HG02759 (cell line): ENCODE measurements around the gene DUS1L.

Experiments
- ATAC-seq: cut with Tn5 transposase; IDR thresholded peaks from one replicate; pipeline ENCODE4 v1.9.1; 2021; ENCODE audit warnings: mild to moderate bottlenecking, moderate library complexity; ENCODE audit not compliant: unreplicated experiment

Gene DUS1L

DNA sequence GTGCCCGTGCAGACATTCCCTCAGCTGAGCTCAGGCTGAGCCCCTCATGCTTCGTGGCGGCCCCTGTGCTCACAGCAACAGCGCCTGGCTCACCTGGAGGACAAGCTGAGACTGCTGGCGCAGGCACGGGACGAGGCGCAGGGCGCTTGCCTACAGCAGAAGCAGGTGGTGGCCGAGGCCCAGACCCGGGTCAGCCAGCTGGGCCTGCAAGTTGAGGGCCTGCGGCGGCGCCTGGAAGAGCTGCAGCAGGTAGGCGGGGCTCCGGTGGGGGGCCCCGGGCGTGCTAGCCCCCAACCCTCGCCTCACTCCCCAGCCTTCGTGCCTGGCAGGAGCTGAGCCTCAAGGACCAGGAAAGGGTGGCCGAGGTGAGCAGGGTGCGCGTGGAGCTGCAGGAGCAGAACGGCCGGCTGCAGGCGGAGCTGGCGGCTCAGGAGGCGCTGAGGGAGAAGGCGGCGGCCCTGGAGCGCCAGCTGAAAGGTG, 35.6 kb downstream of the DUS1L start:
- ATAC-seq, result no peak

DNA sequence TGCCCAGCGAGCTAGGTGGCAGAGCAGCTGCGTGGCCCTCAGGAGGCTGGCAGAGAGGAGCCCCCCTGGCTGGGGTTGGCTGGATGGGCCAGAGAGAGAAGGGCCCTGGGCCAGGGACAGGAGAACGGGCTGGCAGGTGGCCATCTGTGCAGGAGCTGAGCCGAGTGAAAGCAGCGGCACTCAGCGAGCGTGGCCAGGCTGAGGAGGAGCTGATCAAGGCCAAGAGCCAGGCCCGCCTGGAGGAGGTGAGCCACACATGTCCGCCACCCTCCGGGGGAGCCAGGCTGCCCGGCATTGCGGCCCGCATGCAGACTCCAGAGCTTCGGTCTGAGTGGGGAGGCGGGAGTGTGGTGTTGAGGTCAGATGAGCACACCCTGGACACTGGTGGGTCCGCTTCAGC, 36.2 kb downstream of the DUS1L start:
- ATAC-seq, result no peak

DNA sequence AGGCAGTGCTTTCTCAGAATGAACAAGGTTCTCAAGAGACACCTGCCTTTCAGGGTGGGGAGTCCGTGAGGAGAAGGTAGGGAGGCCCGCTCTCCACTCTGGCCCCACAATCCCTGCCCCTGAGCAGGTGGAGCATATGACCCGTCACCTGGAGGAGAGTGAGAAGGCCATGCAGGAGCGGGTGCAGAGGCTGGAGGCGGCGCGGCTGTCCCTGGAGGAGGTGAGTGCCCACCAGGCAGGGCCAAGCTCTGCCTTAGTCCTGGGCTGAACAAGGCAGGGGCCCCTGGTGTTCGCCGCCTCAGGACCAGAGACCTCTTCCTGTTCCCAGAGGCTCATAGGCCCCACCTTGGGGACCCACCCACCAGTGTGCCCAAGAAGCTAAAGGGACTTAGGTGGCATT, 36.6 kb downstream of the DUS1L start:
- ATAC-seq, result no peak

DNA sequence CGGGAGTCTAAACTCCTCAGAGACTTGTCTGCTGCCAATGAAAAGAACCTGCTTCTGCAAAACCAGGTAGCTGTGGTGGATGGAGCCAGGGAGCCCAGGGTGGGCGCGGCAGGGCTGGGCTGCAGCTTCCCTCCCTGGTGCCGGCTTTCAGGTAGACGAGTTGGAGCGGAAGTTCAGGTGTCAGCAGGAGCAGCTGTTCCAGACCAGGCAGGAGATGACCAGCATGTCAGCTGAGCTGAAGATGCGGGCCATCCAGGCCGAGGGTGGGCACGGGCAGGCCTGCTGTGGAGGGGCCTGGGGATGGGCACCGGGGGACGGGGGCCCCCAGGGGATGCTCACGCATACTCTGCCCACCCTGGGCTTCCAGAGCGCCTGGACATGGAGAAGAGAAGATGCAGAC, 37.4 kb downstream of the DUS1L start:
- no peak for ATAC-seq

DNA sequence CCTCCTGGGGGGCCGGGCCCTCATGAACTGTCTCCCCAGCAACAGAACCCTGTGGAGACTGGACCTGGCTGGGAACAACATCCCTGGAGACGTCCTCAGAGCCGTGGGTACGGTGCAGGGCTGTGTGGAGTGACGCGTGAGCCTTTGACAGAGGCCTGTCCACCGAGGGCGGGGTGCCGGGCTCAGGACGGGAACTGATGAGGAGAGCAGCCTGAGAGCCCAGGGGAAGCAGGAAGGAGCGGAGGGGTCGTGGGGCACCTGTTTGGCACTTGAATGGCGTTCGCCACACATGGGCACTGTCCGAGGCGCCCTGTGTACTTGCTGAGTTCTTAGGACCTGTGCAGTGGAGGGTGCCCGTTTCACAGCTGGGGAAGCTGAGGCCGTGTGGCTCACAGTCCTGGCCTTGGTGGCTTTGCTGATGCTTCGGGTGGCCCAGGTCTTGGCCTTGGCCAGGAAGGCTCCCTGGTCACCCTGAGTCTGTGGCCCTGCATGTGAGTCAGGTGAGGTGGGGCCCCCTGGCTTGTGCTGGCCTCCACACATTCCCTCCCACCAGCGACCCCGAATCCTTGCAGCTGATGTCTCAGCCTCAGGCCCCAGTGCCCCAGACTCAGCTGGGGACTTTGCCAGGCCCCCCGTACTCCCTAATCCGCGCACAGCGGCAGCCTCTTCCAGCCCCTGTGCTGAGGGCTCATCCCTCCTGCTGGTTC, 40.0 kb downstream of the DUS1L start:
- ATAC-seq, result no peak

DNA sequence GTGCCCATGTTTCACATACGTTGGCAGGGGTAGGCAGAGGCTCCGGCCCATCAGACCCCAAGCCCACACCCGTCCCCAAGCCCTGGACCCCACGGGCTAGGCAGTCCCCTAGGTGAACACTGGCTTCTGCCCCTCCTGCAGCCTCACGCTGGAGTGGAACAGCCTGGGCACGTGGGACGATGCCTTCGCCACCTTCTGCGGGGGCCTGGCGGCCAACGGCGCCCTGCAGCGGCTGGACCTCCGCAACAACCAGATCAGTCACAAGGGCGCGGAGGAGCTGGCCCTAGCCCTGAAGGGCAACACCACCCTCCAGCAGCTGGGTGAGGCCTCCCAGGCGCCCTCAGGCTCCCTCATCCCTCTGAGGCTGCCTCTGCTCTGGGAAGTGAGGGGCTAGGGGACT, 40.7 kb downstream of the DUS1L start:
- ATAC-seq, result no peak

DNA sequence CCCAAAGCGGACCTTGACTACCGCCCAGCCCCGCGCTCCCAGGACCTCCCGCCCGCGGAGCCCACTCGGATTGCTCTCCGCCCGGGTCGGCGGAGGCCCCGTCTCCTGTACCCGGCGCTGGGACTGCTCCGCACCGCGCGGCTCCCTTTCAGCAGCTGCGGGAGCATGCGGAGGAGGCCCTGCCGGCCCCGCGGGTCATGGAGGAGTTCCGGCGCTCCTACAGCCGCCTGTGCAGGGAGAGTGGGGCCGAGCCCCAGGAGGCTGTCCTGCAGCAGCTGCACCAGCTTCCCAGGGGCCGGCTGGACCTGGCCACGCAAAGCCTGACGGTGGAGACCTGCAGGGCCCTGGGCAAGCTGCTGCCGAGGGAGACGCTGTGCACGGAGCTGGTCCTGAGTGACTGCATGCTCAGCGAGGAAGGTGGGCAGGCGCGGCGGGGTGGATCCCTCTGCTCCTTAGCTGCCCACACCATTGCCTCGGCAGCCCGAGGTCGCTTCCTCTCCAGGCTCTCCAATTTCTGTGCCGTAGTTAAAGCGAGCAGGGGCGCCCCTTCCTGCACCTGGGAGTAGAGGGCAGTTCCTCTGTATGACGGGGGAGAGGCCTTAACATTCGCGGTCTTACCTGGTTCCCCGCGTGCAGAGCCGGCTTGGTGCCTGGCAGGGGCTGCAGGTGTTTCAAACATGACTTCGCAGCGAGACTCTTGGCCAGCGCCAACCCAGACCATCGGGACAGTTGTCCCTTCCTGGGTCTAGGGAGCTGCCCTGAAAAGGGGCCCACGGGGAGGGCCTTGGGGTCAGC, 42.0 kb downstream of the DUS1L start:
- peak; percentile 13 for ATAC-seq

DNA sequence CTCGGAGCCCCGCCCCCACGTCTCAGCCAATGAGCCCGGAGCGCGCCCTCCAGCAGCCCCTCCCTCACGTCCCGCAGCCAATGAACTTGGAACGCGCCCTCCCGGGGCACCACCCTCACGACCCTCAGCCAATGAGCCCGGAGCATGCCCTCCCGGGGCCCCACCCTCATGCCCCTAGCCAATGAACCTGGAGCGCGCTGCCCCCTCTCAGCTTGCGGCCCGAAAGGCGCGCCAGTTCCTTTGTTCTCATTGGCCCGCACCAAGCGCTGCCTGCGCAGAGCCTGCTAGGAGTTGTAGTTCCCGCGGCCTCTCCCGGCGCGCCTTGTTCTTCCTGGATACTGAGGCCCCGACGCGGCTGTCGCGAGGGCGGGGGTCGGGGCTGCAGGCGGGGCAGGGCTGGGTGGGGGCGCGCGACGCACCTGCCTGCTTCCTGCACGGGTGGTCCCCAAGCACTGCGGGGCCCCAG, 42.6 kb downstream of the DUS1L start, which contains the start of gene LRRC45:
TSS of gene LRRC45 (plus strand) at position 325 of the 466 bp plus-strand sequence. CDS start 339 bp downstream, outside the sequence.
- peak; percentile 85 for ATAC-seq

DNA sequence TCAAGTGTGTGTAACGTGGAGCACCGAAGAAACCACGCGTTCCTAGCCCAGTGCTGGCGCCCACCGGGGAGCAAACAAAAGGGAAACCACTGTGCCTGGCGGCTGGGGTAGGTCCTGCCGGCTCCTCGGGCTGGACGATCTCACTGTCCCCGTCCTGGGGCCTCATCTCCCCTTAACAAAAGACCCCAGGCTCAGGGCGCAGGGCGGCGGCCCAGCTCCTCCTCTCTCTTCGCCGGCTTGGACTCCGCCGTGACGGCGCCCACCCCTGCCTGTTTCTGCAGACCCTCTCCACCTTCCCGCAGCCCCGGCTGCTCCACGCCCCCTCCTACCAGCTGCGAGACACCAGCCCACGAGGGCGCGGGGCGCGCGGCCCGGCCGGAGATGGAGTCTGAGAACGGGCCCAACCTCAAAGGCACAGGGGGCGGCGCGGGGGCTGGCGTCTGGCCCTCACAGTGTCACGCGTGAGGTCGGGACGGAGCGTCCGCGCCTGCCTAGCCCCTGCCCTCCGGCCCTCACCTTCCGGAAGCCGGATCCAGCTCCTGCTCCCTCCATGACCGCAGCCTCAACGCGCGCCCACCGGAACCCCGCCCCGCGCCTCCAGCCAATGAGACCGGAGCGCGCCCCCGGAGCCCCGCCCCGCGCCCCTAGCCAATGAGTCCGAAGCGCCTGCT, 43.2 kb downstream of the DUS1L start, which contains the start of gene CENPX:
TSS of gene CENPX (minus strand) at position 569 of the 671 bp plus-strand sequence. CDS start at position 552, 17 bp downstream.
- ATAC-seq, result peak; percentile 20

DNA sequence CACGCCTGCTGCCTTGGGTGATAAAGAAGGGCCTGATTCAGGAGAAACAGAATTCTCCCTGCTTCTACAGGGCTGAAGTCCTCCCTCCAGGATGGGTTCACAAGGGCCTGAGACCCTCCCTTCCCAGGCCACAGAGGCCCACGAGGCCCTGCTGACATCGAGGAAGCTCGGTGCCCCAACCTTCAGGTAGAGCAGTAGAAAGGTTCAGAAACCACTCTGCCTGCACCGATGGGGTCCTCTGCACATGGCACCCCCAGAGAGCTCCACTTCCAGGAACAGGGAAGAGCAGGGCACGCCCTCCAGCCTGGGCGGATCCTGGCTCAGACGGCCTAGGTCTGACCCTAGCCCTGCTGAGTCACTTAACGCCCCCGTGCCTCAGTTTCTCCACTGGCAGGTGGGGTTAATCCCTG, 43.7 kb downstream of the DUS1L start:
- ATAC-seq, result no peak

DNA sequence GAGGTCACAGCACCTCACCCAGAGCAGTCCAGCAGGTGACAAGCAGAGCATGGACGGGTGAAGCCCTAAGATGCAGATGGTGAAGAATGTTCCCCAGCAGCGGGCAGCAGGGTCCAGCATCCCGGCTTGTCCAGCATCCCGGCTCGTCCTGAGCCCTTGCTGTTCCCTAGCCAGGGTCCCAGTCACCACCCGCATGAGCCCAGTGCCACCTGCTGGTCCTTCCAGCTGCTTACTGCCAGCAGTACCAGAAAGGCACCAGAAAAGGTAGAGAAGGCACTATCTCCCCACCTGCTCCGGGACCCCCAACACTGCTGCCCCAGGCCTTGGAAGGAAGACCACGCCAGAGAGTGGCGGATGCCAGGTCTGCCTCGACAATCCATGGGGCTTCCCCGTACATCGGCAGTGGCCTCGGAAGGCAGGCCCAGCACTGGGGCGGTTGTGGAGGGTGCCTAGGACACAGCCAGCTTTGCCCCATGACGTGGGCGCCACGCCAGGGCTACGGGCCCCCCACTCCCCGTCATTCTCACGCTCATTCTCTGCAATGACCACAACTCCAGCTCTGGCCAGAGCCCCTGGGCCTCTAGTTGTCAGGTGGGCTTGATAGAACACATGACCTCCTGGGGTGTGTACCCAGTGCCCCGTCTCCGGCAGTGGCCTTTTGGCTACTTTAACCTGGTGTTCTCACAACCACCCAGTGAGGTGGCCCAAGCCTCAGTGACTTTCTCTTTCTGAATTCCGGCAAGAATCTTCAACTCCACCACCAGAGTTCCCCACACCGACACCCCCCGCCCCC, 44.3 kb downstream of the DUS1L start:
- no peak for ATAC-seq

DNA sequence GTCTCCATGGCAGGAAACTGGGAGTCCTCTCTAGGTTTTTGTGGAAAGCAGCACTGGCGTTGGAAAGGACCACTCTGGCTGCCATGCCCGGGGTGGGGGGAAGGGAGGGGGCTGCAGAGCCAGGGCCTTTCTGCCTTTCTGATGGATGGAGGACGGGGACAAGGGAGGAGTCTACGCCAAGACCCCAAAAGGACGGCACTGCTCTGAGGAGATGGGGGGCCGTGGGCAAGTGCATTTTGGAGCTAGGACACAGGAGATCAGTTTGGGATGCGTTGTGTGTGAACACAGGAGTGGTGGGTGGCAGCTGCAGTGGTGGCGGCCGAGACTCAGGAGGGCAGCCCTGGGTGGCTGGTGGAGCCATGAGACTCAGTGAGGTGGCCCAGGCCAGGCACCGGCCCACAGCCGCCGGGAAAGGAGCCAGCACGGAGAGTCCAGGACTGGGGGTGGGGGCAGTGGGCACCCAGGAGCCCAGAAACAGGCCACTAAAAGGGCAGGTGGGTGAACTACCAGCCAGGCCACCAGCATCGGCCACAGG, 45.0 kb downstream of the DUS1L start:
- no peak for ATAC-seq

DNA sequence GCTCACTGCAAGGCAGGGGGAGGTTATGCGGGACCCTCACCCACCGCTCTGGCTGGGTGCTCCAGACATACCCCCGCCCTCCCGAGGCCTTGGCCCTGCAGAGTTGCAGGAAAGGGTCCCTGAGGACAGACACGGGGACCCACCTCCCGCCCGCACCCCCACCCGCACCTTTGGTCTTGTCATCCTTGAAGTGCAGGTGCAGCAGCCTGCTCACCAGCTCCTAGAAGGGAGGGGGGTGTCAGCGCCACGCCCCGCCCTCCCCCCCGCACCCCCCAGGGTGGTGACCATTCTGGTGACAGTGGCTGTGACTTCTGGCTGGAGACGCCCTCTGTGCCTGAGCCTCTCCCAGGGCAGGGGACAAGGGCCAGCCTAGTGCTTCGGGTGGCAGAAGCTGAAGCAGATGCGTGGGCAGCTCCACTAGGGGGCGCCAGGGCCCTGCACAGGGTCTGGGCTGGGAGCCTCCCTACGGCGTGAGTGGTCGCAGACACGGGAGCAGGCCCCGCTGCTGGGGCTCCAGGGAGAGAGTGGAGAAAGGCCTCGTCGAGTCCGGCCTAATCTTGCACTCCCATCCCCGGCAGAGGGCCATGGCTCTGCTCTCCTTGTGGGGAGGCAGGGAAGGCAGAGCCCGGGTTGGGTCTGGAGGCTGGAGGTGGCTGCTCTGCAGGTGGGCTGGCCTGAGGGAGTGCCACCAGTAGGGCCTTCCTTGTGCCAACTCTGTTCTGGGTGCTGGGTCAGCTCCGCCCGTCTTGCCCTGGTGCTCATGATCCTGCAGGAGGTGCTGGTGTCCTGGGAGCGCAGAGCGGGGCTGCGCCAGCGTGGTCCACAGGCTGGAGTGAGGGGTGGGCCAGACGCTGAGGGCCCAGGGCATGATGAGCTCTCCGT, 45.7 kb downstream of the DUS1L start:
- no peak for ATAC-seq

DNA sequence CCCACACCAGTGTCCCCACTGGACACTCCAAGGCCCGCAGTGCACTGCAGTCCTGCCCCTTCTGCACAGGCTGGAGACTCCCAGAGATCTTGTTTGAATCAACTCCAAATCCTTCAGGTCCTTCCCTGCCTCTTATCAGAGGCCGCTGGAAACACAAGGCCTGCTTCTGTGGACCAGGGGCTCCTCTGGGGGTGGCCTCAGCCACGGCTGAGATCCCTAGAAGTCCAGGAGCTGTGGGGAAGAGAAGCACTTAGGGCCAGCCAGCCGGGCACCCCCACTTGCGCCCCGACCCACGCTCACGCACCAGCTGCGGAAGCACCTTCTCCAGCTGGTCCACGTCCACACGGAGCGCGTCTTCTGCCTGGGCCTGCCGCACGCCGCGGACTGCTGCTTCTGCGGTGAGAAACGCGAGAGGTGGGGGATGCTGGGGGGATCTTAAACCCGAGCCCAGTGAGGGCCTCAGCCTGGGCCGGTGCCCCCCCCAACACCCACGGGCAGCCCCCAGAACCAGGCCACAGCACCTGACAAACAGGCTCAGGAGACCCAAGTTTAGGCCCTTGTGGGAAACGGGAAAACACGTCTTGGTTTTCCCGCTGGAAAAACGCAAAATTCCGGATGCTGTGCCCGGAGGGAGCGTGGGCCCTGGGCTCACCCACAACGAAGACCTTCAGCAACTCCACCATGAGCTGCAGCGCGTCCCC, 46.5 kb downstream of the DUS1L start:
- no peak for ATAC-seq

DNA sequence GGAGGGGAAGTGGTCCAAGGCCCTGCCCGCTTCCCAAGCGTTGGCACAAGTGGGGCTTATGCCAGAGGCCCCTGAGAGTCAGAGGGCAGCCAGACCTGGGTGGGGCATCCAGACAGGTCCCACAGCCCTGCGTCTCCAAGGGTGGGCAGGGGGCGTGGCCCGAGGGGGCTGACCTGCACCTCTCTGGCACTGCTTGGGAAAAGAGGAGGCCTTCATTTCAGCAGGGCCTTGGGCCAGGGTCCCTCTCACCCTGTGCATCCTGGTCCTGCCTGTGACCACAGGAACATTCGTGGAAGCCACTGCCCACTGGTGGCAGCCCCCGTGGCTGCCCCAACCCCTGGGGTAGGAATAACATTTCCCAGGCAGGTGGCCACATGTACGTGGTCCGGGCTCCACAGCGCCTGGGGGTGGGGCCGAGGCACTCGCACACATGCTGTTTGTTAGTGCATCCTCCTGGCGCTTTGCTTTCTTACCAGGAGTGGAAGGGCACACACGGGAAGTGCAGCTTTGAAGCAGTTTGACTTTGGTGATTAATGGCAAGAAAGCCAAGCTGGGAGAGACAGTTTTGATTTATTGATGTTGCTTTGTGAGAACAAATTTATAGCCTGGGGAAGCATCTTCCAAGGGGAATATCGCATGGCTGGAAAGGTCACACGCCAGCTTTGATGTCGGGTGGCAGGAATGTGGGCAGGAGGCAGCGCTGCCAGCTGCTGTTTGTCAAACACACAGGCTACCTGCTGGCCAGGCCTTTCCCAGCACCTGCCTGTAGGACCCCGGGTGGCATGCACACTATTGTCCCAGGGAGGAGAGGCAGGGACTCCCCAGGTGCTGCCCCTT, 47.2 kb downstream of the DUS1L start:
- no peak for ATAC-seq

DNA sequence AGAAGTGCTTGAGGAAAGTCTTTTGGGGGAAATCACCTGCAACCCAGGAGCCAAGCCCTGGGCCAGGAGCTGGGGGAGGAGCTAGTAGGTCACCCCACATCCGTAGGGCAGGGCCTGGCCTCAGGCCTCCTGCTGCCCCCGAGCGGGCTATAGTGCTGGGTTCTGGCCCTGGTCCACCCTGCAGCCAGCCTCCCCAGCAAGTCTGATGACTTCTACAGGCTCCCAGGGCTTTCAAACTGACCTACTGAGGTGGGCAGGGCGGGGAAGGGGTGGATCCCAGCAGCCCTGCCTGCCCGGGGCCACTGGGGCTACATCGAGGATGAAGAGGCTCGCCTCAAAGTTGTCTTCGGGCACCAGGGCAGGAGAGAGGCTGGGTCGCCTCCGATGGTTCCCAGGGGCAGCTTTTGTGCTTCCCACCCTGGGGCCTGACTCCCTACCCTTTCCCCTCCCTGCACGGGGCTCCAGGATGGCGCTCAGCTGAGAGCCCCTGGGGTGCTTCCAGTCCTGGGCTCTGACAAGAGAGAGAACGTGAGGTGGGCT, 47.9 kb downstream of the DUS1L start:
- ATAC-seq, result no peak

DNA sequence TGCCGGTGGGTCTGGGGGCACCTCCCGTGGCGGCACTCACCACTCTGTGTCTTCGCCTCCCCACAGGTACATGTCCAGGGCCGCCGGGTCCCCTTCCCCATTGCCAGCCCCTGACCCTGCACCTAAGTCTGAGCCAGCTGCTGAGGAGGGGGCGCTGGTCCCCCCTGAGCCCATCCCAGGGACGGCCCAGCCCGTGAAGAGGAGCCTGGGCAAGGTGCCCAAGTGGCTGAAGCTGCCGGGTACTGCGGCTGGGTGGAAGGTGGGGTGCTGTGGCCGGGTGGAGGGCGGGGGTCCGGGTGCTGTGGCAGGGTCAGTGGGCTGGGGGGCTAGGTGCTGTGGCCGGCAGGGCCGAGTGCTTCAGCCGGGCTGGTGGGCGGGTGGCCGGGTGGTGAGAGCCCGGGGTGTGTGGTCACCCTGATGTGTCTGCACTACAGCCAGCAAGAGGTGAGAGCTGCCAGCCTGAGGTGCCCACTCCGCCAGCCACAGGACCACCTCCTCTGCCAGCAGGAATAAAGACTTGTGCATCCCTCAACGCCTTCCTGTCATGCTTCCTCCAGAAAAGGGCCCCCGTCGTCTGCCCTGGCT, 48.6 kb downstream of the DUS1L start:
- ATAC-seq, result no peak
